HCT116 (cell line): ENCODE data around the gene NCAPD3. TPM values are rescaled to one million over a fixed set of nuclear protein-coding genes. Genes with fewer than 3 reads are reported as not detected.

Experiments
- total RNA-seq: library from RNA; stranded (reverse); gene quantifications from one replicate; pipeline ENCODE4 v1.2.1, GENCODE V29; 2021; ENCODE audit not compliant: unreplicated experiment

Gene NCAPD3
- total RNA-seq, 1 experiment from 2014 or later: 71.0 TPM

Other genes with a start within 250 kb of the NCAPD3 start
- gene JAM3, start 154.9 kb downstream of the NCAPD3 start, total RNA-seq: 0.25 TPM
- gene VPS26B, start 704 bp upstream of the NCAPD3 start, total RNA-seq: 26.6 TPM
- gene THYN1, start 29.4 kb upstream of the NCAPD3 start, total RNA-seq: 32.2 TPM
- gene ACAD8, start 29.6 kb upstream of the NCAPD3 start, total RNA-seq: 21.0 TPM
- gene GLB1L3, start 52.4 kb upstream of the NCAPD3 start, total RNA-seq: not detected
- 27.1 TPM for gene GLB1L2, start 108.0 kb upstream of the NCAPD3 start, total RNA-seq
- not detected for gene B3GAT1, start 188.3 kb upstream of the NCAPD3 start, total RNA-seq